PC-9 (cell line): ENCODE measurements around the gene KCNJ3. TPM values are rescaled to one million over a fixed set of nuclear protein-coding genes. Genes with fewer than 3 reads are reported as not detected.

Experiments used
- BruUV-seq: library from RNA; stranded (reverse); fragments of 400-500 nt; replicated peaks from 2 replicates; lab custom pipeline; 2021; lab: Mats Ljungman, UMichigan
- CTCF ChIA-PET: fragments of 300-600 bp; sonication (Branson Sonifier 250); formaldehyde crosslinking; loops from one replicate; lab custom pipeline; 2022; ENCODE audit warnings: antibody characterized with exemption; lab: Charles Lee
- POLR2A ChIA-PET: fragments of 300-600 bp; sonication (Branson Sonifier 250); formaldehyde crosslinking; loops from one replicate; lab custom pipeline; 2022; ENCODE audit warnings: antibody characterized with exemption; ENCODE audit not compliant: unreplicated experiment; lab: Charles Lee
- DNase-seq, 2 experiments: peaks; one replicate each; pipeline versions ENCODE4 v3.0.0 to v3.0.0-alpha.2; 2015 to 2022; ENCODE audit warnings: mixed read lengths in 1 of 2
- H2AFZ ChIP-seq: fragments of 200-600 bp; sonication (generic); 2 replicates; pipeline ENCODE4 v1.8.1; 2017; ENCODE audit warnings: antibody characterized with exemption
- H3F3A ChIP-seq: fragments of 200-600 bp; sonication (generic); 2 replicates; pipeline ENCODE4 v1.8.1; 2017; ENCODE audit warnings: antibody characterized with exemption, mild to moderate bottlenecking, low read depth; ENCODE audit not compliant: insufficient read depth
- H3K27ac ChIP-seq: fragments of 200-600 bp; sonication (generic); 2 replicates; pipeline ENCODE4 v1.6.1; 2016; ENCODE audit warnings: mixed run types
- H3K27me3 ChIP-seq: fragments of 200-600 bp; sonication (generic); 2 replicates; pipeline ENCODE4 v1.6.1; 2016; ENCODE audit warnings: low read depth, mixed run types; ENCODE audit not compliant: insufficient read depth
- H3K36me3 ChIP-seq: fragments of 200-600 bp; sonication (generic); 2 replicates; pipeline ENCODE4 v1.6.1; 2016; ENCODE audit warnings: low read depth, mixed run types
- H3K4me1 ChIP-seq: fragments of 200-600 bp; sonication (generic); replicated peaks from 2 replicates; pipeline ENCODE4 v1.6.1; 2016; ENCODE audit warnings: mixed run types; ENCODE audit not compliant: insufficient read depth
- H3K4me2 ChIP-seq: fragments of 200-600 bp; sonication (generic); 2 replicates; pipeline ENCODE4 v1.6.1; 2017; ENCODE audit warnings: mixed run types
- H3K4me3 ChIP-seq: fragments of 200-600 bp; sonication (generic); 2 replicates; pipeline ENCODE4 v1.6.1; 2016; ENCODE audit warnings: mixed run types
- H3K79me2 ChIP-seq: fragments of 200-600 bp; sonication (generic); 2 replicates; pipeline ENCODE4 v1.6.1; 2017; ENCODE audit warnings: low read depth, mixed run types
- H3K9me2 ChIP-seq: fragments of 200-600 bp; sonication (generic); 2 replicates; pipeline ENCODE4 v1.8.1; 2017; ENCODE audit warnings: mild to moderate bottlenecking; ENCODE audit not compliant: insufficient read depth
- H3K9me3 ChIP-seq: fragments of 200-600 bp; sonication (generic); 2 replicates; pipeline ENCODE4 v1.8.1; 2016; ENCODE audit warnings: low read depth; ENCODE audit not compliant: insufficient read depth
- H4K20me1 ChIP-seq: fragments of 200-600 bp; sonication (generic); 2 replicates; pipeline ENCODE4 v1.8.1; 2017; ENCODE audit not compliant: insufficient read depth
- CTCF ChIP-seq: fragments of 200-600 bp; sonication (generic); conservative IDR thresholded peaks from 2 replicates; pipeline ENCODE4 v1.6.1; 2017; ENCODE audit warnings: mixed run types, antibody characterized with exemption, mild to moderate bottlenecking, moderate library complexity
- EZH2 ChIP-seq: fragments of 200-600 bp; sonication (generic); IDR thresholded peaks from 2 replicates; pipeline ENCODE4 v1.8.0; 2017; ENCODE audit warnings: antibody characterized with exemption, low read depth
- intact Hi-C: fragments of 100-400 bp; cut with micrococcal nuclease; formaldehyde crosslinking; loops from one replicate; pipeline ENCODE4 v1.10.0; 2022; ENCODE audit not compliant: unreplicated experiment
- total RNA-seq: library from RNA; stranded (reverse); gene quantifications from 2 replicates; pipeline ENCODE4 v1.2.3, GENCODE V29; 2021

The KCNJ3 gene
- total RNA-seq, 1 experiment from 2014 or later = not detected

GRCh38 chr2:154776825-154777224 is 78.3 kb downstream of the KCNJ3 start:
- no peaks in the 10 kb centered on the region for H3K36me3 ChIP-seq
- BruUV-seq = no TSS peak
- no peaks in the 10 kb centered on the region for H3K9me3 ChIP-seq
- H3K4me1 ChIP-seq = no peaks in the 10 kb centered on the region
- H3K4me3 ChIP-seq = no peak overlapping the region
- no peaks in the 10 kb centered on the region for H3K27me3 ChIP-seq
- no peak for TF ChIP-seq EZH2
- TF ChIP-seq CTCF = no peak
- no peaks in the 10 kb centered on the region for H4K20me1 ChIP-seq
- no peaks in the 10 kb centered on the region for H3K79me2 ChIP-seq
- H2AFZ ChIP-seq = no peak overlapping the region
- POLR2A ChIA-PET = no interaction called here
- H3K27ac ChIP-seq = no peak overlapping the region
- H3K4me2 ChIP-seq = no peak overlapping the region
- no peaks in the 10 kb centered on the region for H3F3A ChIP-seq
- CTCF ChIA-PET = no interaction called here
- no peak for DNase-seq
- intact Hi-C loops = no loop called here
- H3K9me2 ChIP-seq = no peaks in the 10 kb centered on the region

DNA sequence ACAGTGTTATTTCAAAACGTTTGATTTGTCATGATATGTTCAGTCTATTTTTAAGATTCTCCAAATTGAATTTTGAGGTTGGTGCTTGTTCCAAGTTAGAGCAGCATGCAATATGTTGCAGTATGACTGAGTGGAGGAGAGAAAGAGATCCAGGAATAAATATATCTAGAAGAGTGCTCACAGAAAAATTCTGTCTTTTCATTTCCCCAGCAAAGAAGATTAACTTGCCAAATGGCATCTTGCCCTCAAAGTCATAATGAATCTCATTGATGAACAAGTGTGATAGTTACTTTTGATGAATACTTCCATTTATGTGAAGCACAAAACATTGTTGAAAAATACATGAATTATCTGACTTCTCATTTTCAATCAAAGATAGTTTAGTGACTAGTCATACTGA is 95.9 kb downstream of the KCNJ3 start:
- no peaks in the 10 kb centered on the region for H3K9me3 ChIP-seq
- no peak overlapping the region for H3K4me3 ChIP-seq
- H4K20me1 ChIP-seq = no peaks in the 10 kb centered on the region
- no peaks in the 10 kb centered on the region for H3F3A ChIP-seq
- H3K4me2 ChIP-seq = no peak overlapping the region
- no peak overlapping the region for H3K27ac ChIP-seq
- no peaks in the 10 kb centered on the region for H3K27me3 ChIP-seq
- no peaks in the 10 kb centered on the region for H3K4me1 ChIP-seq
- no peak overlapping the region for H2AFZ ChIP-seq
- POLR2A ChIA-PET = no interaction called here
- intact Hi-C loops = no loop called here
- CTCF ChIA-PET = no interaction called here
- no peaks in the 10 kb centered on the region for H3K36me3 ChIP-seq
- H3K9me2 ChIP-seq = no peaks in the 10 kb centered on the region
- TF ChIP-seq EZH2 (no peak), CTCF (no peak)
- no peak for DNase-seq
- no peaks in the 10 kb centered on the region for H3K79me2 ChIP-seq
- no TSS peak for BruUV-seq

- no peak overlapping the region for H2AFZ ChIP-seq
- H3F3A ChIP-seq = no peaks in the 10 kb centered on the region
- TF ChIP-seq EZH2 (no peak), CTCF (no peak)
- H3K27ac ChIP-seq = no peak overlapping the region
- ChIA-PET CTCF (no interaction called here), POLR2A (no interaction called here)
- H4K20me1 ChIP-seq = no peaks in the 10 kb centered on the region
- H3K9me3 ChIP-seq = no peaks in the 10 kb centered on the region
- H3K36me3 ChIP-seq = no peaks in the 10 kb centered on the region
- BruUV-seq = no TSS peak
- no peaks in the 10 kb centered on the region for H3K79me2 ChIP-seq
- H3K9me2 ChIP-seq = no peaks in the 10 kb centered on the region
- intact Hi-C loops = no loop called here
- no peak for DNase-seq
- no peak overlapping the region for H3K4me3 ChIP-seq
- no peaks in the 10 kb centered on the region for H3K4me1 ChIP-seq
- H3K4me2 ChIP-seq = no peak overlapping the region
- H3K27me3 ChIP-seq = no peaks in the 10 kb centered on the region
Observed at GRCh38 chr2:154795651-154796050, 97.2 kb downstream of the KCNJ3 start.
